Fibroblast of lung (primary cell): ENCODE measurements around the gene KRT80. TPM values are rescaled to one million over a fixed set of nuclear protein-coding genes. Genes with fewer than 3 reads are reported as not detected.

ENCODE experiments used
- DNase-seq, 2 donors: peaks; one replicate each; pipeline versions ENCODE4 v3.0.0 to v3.0.0-alpha.2; 2010; ENCODE audit warnings: low read depth in 2 of 2
- H2AFZ ChIP-seq: 2 replicates; pipeline ENCODE4 v1.5.1; 2012; ENCODE audit warnings: low read length, control low read depth, inconsistent platforms
- H3K27ac ChIP-seq: 2 replicates; pipeline ENCODE4 v1.5.1; 2011; ENCODE audit warnings: low read length, control low read depth; ENCODE audit not compliant: insufficient read depth
- H3K27me3 ChIP-seq: 2 replicates; pipeline ENCODE4 v1.5.1; 2011; ENCODE audit warnings: mild to moderate bottlenecking, low read length; ENCODE audit not compliant: control insufficient read depth, insufficient read depth
- H3K36me3 ChIP-seq: 2 replicates; pipeline ENCODE4 v1.5.1; 2011; ENCODE audit warnings: low read length; ENCODE audit not compliant: control insufficient read depth, insufficient read depth
- H3K4me1 ChIP-seq: 2 replicates; pipeline ENCODE4 v1.5.1; 2011; ENCODE audit warnings: low read length; ENCODE audit not compliant: control insufficient read depth, insufficient read depth; ENCODE audit errors: extremely low read depth
- H3K4me2 ChIP-seq: 2 replicates; pipeline ENCODE4 v1.5.1; 2011; ENCODE audit warnings: low read length, control low read depth; ENCODE audit not compliant: insufficient read depth; ENCODE audit errors: extremely low read depth
- H3K4me3 ChIP-seq, 4 experiments: fragments of 200-600 bp in 1 of 4; sonication (generic) in 1 of 4; replicated peaks in 1 of 4; 2 replicates each; pipeline ENCODE4 v1.5.1; 2011 to 2016; ENCODE audit warnings: low read length in 4 of 4, low read depth in 3 of 4, mild to moderate bottlenecking in 3 of 4, control low read depth in 2 of 4, inconsistent platforms in 1 of 4, mixed read lengths in 1 of 4; ENCODE audit not compliant: insufficient read depth in 1 of 4; ENCODE audit errors: control extremely low read depth in 1 of 4
- H3K79me2 ChIP-seq: 2 replicates; pipeline ENCODE4 v1.5.1; 2012; ENCODE audit warnings: mild to moderate bottlenecking, low read length, inconsistent platforms; ENCODE audit not compliant: control insufficient read depth, insufficient read depth
- H3K9ac ChIP-seq: 2 replicates; pipeline ENCODE4 v1.5.1; 2011; ENCODE audit warnings: mild to moderate bottlenecking, low read length, control low read depth; ENCODE audit not compliant: insufficient read depth
- H3K9me3 ChIP-seq: 2 replicates; pipeline ENCODE4 v1.5.1; 2012; ENCODE audit warnings: low read depth, low read length; ENCODE audit not compliant: control insufficient read depth, insufficient read depth
- H4K20me1 ChIP-seq: 2 replicates; pipeline ENCODE4 v1.5.1; 2011; ENCODE audit warnings: low read length; ENCODE audit not compliant: control insufficient read depth, insufficient read depth; ENCODE audit errors: extremely low read depth
- CTCF ChIP-seq, 2 donors: IDR thresholded peaks in 1 of 2; conservative IDR thresholded peaks in 1 of 2; 1 replicate in 1 of 2; 2 replicates in 1 of 2; pipeline ENCODE4 v1.5.1; 2011 to 2012; ENCODE audit warnings: low read length in 2 of 2, control low read depth in 1 of 2, inconsistent platforms in 1 of 2, low read depth in 1 of 2, mild to moderate bottlenecking in 1 of 2
- EZH2 ChIP-seq: IDR thresholded peaks from 2 replicates; pipeline ENCODE4 v1.5.1; 2012; ENCODE audit warnings: low read length, control low read depth, mild to moderate bottlenecking; ENCODE audit errors: missing control alignments
- polyA plus RNA-seq, 2 donors: library from polyadenylated mRNA; depleted of rRNA in 1 of 2; stranded (reverse) in 1 of 2; unstranded in 1 of 2; fragments of >200 nt; gene quantifications; 2 replicates each; pipeline ENCODE4 v1.2.1, GENCODE V29; 2011 to 2012; ENCODE audit warnings: missing spikeins in 1 of 2
- total RNA-seq: library from RNA; depleted of rRNA; stranded (reverse); fragments of >200 nt; gene quantifications from 2 replicates; pipeline ENCODE4 v1.2.1, GENCODE V29; 2014

The KRT80 gene
- total and polyA plus RNA-seq, 2 donors (not counting 1 experiment from before 2014, with no cell fraction given), result 0.17 to 1.0 TPM

- Histone ChIP-seq H2AFZ (peak overlapping the region; percentile 7), H3K9ac (no peak overlapping the region), H4K20me1 (no peaks in the 10 kb centered on the region), H3K4me2 (no peak overlapping the region), H3K4me1 (peaks cover 35% of the 10 kb centered on the region), H3K27ac (peak overlapping the region; percentile 96), H3K9me3 (no peaks in the 10 kb centered on the region), H3K79me2 (no peaks in the 10 kb centered on the region), H3K27me3 (no peaks in the 10 kb centered on the region), H3K4me3 (no peak overlapping the region), H3K36me3 (no peaks in the 10 kb centered on the region)
- DNase-seq, result no peak
- TF ChIP-seq EZH2, result no peak
- no peak for TF ChIP-seq CTCF (conservative IDR thresholded peaks at IDR 0.05 in 1 of 2, IDR thresholded peaks at IDR 0.05 in 1 of 2; ENCODE audit: low read depth in 1 of 2, low read length in 2 of 2)
Measured at GRCh38 chr12:52149651-52150241, 42.1 kb downstream of the KRT80 start.

GRCh38 chr12:52149182-52149641, 42.6 kb downstream of the KRT80 start:
- no peak for DNase-seq
- no peaks in the 10 kb centered on the region for H4K20me1 ChIP-seq
- peaks cover 35% of the 10 kb centered on the region for H3K4me1 ChIP-seq
- H3K79me2 ChIP-seq, result no peaks in the 10 kb centered on the region
- TF ChIP-seq CTCF (conservative IDR thresholded peaks at IDR 0.05 in 1 of 2, IDR thresholded peaks at IDR 0.05 in 1 of 2; ENCODE audit: low read depth in 1 of 2, low read length in 2 of 2) (no peak), EZH2 (no peak)
- H3K36me3 ChIP-seq, result no peaks in the 10 kb centered on the region
- no peaks in the 10 kb centered on the region for H3K27me3 ChIP-seq
- H3K4me2 ChIP-seq, result no peak overlapping the region
- H3K9me3 ChIP-seq, result no peaks in the 10 kb centered on the region
- H3K4me3 ChIP-seq, result no peak overlapping the region
- no peak overlapping the region for H3K9ac ChIP-seq
- H3K27ac ChIP-seq, result peak overlapping the region; percentile 96
- H2AFZ ChIP-seq, result peak overlapping the region; percentile 7

GRCh38 chr12:52148464-52149181, 43.2 kb downstream of the KRT80 start:
- H3K4me2 ChIP-seq, result no peak overlapping the region
- peak overlapping the region; percentile 96 for H3K27ac ChIP-seq
- no peak for TF ChIP-seq EZH2
- TF ChIP-seq CTCF (conservative IDR thresholded peaks at IDR 0.05 in 1 of 2, IDR thresholded peaks at IDR 0.05 in 1 of 2; ENCODE audit: low read depth in 1 of 2, low read length in 2 of 2), result no peak
- no peaks in the 10 kb centered on the region for H4K20me1 ChIP-seq
- H3K9me3 ChIP-seq, result no peaks in the 10 kb centered on the region
- H3K4me3 ChIP-seq, result no peak overlapping the region
- no peak for DNase-seq
- H3K9ac ChIP-seq, result peak overlapping the region; percentile 23
- H3K36me3 ChIP-seq, result no peaks in the 10 kb centered on the region
- H3K27me3 ChIP-seq, result no peaks in the 10 kb centered on the region
- peaks cover 37% of the 10 kb centered on the region for H3K4me1 ChIP-seq
- H3K79me2 ChIP-seq, result no peaks in the 10 kb centered on the region
- H2AFZ ChIP-seq, result no peak overlapping the region
